GM12801 (cell line): ENCODE data around the gene FAT4.

Experiments
- TF ChIP-seq, protein P1 (sequence below): IDR thresholded peaks from one replicate; pipeline ENCODE4 v1.5.1; 2011; ENCODE audit warnings: control low read depth; ENCODE audit not compliant: insufficient read length; ENCODE audit errors: extremely low read depth

Gene FAT4

GRCh38 chr4:125306533-125306932 lies 8.2 kb upstream of the FAT4 start:
- TF ChIP-seq, protein P1, sequence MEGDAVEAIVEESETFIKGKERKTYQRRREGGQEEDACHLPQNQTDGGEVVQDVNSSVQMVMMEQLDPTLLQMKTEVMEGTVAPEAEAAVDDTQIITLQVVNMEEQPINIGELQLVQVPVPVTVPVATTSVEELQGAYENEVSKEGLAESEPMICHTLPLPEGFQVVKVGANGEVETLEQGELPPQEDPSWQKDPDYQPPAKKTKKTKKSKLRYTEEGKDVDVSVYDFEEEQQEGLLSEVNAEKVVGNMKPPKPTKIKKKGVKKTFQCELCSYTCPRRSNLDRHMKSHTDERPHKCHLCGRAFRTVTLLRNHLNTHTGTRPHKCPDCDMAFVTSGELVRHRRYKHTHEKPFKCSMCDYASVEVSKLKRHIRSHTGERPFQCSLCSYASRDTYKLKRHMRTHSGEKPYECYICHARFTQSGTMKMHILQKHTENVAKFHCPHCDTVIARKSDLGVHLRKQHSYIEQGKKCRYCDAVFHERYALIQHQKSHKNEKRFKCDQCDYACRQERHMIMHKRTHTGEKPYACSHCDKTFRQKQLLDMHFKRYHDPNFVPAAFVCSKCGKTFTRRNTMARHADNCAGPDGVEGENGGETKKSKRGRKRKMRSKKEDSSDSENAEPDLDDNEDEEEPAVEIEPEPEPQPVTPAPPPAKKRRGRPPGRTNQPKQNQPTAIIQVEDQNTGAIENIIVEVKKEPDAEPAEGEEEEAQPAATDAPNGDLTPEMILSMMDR, result no peak

DNA sequence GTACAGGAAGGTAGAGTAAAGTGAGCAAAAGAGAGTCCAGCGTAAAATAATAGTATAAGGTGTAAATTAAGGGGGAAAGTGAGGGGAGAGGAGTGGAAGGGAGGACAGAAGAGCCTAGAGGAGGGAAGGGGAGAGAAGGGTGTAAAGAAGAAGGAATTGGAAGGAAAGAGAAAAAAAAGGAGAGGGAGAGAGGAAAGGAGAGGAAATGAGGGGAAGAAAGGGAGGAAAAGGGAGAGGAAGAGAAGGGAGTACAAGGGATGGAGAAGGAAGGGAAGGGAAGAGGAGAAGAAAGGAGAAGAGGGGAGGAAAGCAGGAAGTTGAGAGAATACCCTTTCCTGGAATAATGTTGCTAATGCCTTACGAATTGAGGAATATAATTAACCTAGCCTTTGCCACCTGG lies 3.3 kb upstream of the FAT4 start:
- TF ChIP-seq, protein P1, result no peak

- TF ChIP-seq, protein P1, result no peak
These were observed 1.3 kb upstream of the FAT4 start for GRCh38 chr4:125313497-125313896.

- TF ChIP-seq, protein P1, result no peak
These were observed 627 bp upstream of the FAT4 start for GRCh38 chr4:125313989-125314667.

GRCh38 chr4:125315576-125316400 lies 1.0 kb downstream of the FAT4 start:
- TF ChIP-seq, protein P1, result no peak

DNA sequence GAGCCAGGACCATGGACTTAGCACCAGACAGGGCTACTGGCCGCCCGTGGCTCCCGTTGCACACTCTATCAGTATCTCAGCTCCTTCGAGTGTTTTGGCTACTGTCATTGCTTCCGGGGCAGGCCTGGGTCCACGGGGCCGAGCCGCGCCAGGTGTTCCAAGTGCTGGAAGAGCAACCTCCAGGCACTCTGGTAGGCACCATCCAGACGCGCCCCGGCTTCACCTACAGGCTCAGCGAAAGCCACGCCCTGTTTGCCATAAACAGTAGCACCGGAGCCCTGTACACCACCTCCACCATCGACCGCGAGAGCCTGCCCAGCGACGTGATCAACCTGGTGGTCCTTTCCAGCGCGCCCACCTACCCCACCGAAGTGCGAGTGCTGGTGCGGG lies 1.6 kb downstream of the FAT4 start:
- TF ChIP-seq, protein P1, result no peak

DNA sequence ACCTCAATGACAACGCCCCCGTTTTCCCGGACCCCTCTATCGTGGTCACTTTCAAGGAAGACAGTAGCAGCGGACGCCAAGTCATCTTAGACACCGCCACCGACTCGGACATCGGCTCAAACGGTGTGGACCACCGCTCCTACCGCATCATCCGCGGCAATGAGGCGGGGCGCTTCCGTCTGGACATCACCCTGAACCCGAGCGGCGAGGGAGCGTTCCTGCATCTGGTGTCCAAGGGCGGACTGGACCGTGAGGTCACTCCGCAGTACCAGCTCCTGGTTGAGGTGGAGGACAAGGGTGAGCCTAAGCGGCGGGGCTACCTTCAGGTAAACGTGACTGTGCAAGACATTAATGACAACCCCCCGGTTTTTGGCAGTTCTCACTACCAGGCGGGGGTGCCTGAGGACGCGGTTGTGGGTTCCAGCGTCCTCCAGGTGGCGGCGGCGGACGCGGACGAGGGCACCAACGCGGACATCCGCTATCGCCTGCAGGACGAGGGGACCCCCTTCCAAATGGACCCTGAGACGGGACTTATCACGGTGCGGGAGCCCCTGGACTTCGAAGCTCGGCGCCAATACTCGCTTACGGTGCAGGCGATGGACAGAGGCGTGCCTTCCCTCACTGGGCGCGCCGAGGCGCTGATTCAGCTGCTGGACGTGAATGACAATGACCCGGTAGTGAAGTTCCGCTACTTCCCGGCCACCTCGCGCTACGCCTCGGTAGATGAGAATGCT lies 2.2 kb downstream of the FAT4 start:
- TF ChIP-seq, protein P1, result no peak
